Osteocyte (in vitro differentiated cells): ENCODE measurements around the gene PPP3CA. TPM values are rescaled to one million over a fixed set of nuclear protein-coding genes. Genes with fewer than 3 reads are reported as not detected.

Experiments
- DNase-seq: peaks from one replicate; pipeline ENCODE4 v3.0.0; 2021; ENCODE audit warnings: mixed read lengths; ENCODE audit not compliant: unreplicated experiment; ENCODE audit errors: extremely low spot score
- H3K27ac Mint-ChIP-seq: one replicate; pipeline ENCODE4 v1.8.0; 2021; ENCODE audit warnings: mild to moderate bottlenecking, mixed read lengths; ENCODE audit not compliant: unreplicated experiment
- H3K27me3 Mint-ChIP-seq: one replicate; pipeline ENCODE4 v1.8.0; 2021; ENCODE audit warnings: mixed read lengths; ENCODE audit not compliant: unreplicated experiment
- H3K36me3 Mint-ChIP-seq: one replicate; pipeline ENCODE4 v1.8.0; 2021; ENCODE audit warnings: mixed read lengths; ENCODE audit not compliant: unreplicated experiment
- H3K4me1 Mint-ChIP-seq: one replicate; pipeline ENCODE4 v1.8.0; 2021; ENCODE audit warnings: mixed read lengths; ENCODE audit not compliant: unreplicated experiment
- H3K4me3 Mint-ChIP-seq: one replicate; pipeline ENCODE4 v1.8.0; 2021; ENCODE audit warnings: mild to moderate bottlenecking, moderate library complexity, mixed read lengths; ENCODE audit not compliant: unreplicated experiment
- H3K9me3 Mint-ChIP-seq: one replicate; pipeline ENCODE4 v1.8.0; 2021; ENCODE audit warnings: mixed read lengths; ENCODE audit not compliant: unreplicated experiment
- total RNA-seq: library from RNA; stranded (reverse); gene quantifications from 2 replicates; pipeline ENCODE4 v1.2.1, GENCODE V29; 2021
- TF ChIP-seq, protein P1 (sequence below): fragments of 200-600 bp; sonication (generic); IDR thresholded peaks from 2 replicates; pipeline ENCODE4 v1.5.0; 2021; ENCODE audit warnings: antibody characterized with exemption, mild to moderate bottlenecking, moderate library complexity

The PPP3CA gene
- total RNA-seq, 1 donor from 2014 or later = 40.5 TPM

DNA sequence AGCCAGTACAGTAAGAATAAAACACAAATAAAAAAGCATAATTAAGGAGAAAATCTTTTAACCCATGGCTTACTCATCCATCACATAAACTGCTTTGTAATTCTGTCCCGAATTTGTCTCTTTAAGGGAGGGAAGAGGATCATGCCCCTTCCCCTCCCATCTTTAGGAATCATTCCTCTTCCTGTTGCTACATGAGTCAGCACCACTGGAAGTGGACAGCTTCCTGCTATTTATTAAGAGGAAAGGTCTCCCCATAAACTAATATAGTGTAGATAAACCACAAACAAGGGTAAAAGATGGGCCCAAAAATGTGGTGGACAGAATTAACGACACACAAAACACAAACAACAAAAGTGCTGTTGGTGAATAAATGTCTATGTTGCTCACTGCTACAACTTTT lies 75.8 kb downstream of the PPP3CA start:
- no peaks in the 10 kb centered on the region for H3K27me3 Mint-ChIP-seq
- DNase-seq = no peak
- no peak overlapping the region for H3K4me3 Mint-ChIP-seq
- no peaks in the 10 kb centered on the region for H3K9me3 Mint-ChIP-seq
- TF ChIP-seq, protein P1, sequence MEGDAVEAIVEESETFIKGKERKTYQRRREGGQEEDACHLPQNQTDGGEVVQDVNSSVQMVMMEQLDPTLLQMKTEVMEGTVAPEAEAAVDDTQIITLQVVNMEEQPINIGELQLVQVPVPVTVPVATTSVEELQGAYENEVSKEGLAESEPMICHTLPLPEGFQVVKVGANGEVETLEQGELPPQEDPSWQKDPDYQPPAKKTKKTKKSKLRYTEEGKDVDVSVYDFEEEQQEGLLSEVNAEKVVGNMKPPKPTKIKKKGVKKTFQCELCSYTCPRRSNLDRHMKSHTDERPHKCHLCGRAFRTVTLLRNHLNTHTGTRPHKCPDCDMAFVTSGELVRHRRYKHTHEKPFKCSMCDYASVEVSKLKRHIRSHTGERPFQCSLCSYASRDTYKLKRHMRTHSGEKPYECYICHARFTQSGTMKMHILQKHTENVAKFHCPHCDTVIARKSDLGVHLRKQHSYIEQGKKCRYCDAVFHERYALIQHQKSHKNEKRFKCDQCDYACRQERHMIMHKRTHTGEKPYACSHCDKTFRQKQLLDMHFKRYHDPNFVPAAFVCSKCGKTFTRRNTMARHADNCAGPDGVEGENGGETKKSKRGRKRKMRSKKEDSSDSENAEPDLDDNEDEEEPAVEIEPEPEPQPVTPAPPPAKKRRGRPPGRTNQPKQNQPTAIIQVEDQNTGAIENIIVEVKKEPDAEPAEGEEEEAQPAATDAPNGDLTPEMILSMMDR = no peak
- no peaks in the 10 kb centered on the region for H3K36me3 Mint-ChIP-seq
- H3K4me1 Mint-ChIP-seq = peaks cover 9% of the 10 kb centered on the region
- H3K27ac Mint-ChIP-seq = no peak overlapping the region

DNA sequence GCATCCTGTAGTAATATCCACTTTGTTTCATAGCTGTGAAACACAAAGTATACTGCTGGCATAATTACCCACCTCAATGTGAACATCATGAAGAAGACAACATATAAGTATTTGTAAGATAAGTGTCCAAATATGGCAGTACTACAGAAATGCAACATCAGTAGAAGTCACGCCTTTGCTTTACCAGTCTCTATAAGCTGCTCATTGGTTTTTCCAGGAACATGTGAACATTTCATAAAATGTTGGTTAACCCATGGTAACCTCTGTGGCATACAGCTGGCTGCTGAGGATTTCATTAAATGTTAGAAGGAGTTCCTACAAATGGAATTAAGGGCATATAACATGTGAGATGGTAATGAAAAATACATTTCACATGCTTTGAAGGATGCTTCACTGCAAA lies 77.6 kb downstream of the PPP3CA start:
- H3K27ac Mint-ChIP-seq = no peak overlapping the region
- TF ChIP-seq, protein P1 = no peak
- no peak overlapping the region for H3K4me3 Mint-ChIP-seq
- DNase-seq = no peak
- H3K4me1 Mint-ChIP-seq = peaks cover 6% of the 10 kb centered on the region
- no peaks in the 10 kb centered on the region for H3K36me3 Mint-ChIP-seq
- H3K9me3 Mint-ChIP-seq = no peaks in the 10 kb centered on the region
- H3K27me3 Mint-ChIP-seq = no peaks in the 10 kb centered on the region

DNA sequence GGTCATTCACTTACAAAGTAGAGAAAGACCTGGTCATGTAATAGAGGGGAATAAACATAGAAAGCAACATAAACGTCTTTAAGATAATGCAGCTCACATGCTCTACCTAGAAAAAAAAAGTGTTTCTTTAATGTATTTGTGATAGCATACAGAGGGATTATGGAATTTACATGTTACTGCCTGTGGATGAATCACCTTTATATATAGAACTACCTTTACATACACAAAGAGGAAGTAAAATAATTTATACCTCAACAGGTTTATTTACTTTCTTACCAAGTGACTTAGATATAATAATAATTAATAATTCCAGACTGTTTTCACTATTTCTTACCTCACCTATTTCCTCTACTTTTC lies 81.5 kb downstream of the PPP3CA start:
- Mint-ChIP-seq H3K9me3 (no peaks in the 10 kb centered on the region), H3K36me3 (no peaks in the 10 kb centered on the region), H3K27me3 (no peaks in the 10 kb centered on the region), H3K27ac (no peak overlapping the region), H3K4me3 (no peak overlapping the region), H3K4me1 (peaks cover 16% of the 10 kb centered on the region)
- DNase-seq = no peak
- TF ChIP-seq, protein P1 = no peak

DNA sequence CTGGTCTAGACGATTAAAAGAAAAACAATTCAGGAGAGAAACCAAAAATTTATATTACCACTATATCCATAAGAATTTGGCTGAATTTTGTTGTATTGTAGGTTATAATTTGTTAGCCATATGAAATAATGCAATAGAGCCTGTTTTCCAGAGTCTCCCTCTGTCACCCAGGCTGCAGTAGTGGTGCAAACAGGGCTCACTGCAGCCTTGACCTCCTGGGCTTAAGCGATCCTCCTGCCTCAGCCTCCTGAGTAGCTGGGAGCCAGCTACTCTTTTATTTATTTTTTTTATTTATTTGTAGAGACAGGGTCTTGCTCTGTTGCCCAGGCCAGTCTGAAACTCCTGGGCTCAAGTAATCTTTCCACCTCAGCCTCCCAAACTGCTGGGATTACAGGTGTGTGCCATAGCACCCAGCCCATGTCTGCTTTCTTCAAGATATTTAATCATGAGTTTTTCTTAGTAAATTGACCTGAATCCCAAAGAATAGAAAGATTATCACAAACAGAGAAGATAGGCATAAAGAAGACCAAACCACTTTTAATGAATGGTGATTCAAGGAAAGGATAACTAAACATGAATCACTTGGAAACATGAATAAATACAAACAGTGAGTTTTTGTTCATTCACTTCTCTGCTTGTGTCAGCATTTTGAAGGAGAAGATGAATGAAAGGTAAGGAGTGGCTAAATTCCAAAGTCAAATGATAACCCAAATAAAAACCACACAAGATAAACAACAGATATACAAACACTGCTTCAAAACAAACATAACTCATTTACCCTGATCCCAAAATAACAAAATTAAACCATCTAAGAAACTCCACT lies 82.1 kb downstream of the PPP3CA start:
- Mint-ChIP-seq H3K4me3 (no peak overlapping the region), H3K9me3 (no peaks in the 10 kb centered on the region), H3K4me1 (peaks cover 19% of the 10 kb centered on the region), H3K36me3 (no peaks in the 10 kb centered on the region), H3K27ac (no peak overlapping the region), H3K27me3 (no peaks in the 10 kb centered on the region)
- no peak for DNase-seq
- TF ChIP-seq, protein P1 = no peak

DNA sequence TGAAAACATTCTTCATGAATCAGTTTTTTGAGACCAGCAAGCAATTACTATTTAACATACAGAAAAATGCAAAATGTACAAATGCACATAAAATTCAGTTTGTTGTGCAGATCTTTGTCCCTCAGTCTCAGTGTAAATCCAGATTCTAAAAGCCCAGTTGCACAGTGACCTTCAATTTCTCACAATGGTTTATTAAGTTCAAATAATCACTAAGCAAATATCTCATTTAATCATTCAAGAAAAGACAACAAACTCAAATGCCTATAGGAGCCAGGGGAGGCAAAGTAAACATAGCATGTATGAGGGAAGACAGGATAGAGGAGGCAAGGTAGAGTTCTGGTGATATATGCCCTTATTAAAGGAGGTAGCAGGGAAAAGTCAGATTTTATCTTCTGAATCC lies 82.8 kb downstream of the PPP3CA start:
- no peak for DNase-seq
- Mint-ChIP-seq H3K9me3 (no peaks in the 10 kb centered on the region), H3K27ac (no peak overlapping the region), H3K4me3 (no peak overlapping the region), H3K4me1 (peaks cover 25% of the 10 kb centered on the region), H3K27me3 (no peaks in the 10 kb centered on the region), H3K36me3 (no peaks in the 10 kb centered on the region)
- TF ChIP-seq, protein P1 = no peak
